Naive thymus-derived CD8-positive, alpha-beta T cell (primary cell): ENCODE measurements around the gene SRPK2. TPM values are rescaled to one million over a fixed set of nuclear protein-coding genes. Genes with fewer than 3 reads are reported as not detected.

Experiments
- ATAC-seq, 2 donors: fragments of 150-1000 bp; cut with Tn5 transposase in 1 of 2; sonication (Bioruptor Pico), chemical (Tn5 transposase) in 1 of 2; 1 replicate in 1 of 2; 2 replicates in 1 of 2; pipeline ENCODE4 v1.10.0; 2021; ENCODE audit warnings: mild to moderate bottlenecking in 2 of 2, moderate library complexity in 2 of 2
- POLR2A ChIA-PET: fragments of 350-600 bp; sonication (Branson Sonifier 250); formaldehyde crosslinking; loops from one replicate; lab custom pipeline; 2021; ENCODE audit warnings: antibody characterized with exemption; lab: Charles Lee
- DNase-seq, 10 donors: peaks; one replicate each; pipeline versions ENCODE4 v3.0.0 to v3.0.0-alpha.2; 2020 to 2022
- H3K27ac Mint-ChIP-seq, 10 donors: one replicate each; pipeline ENCODE4 v1.8.0; 2020 to 2022; ENCODE audit warnings: mild to moderate bottlenecking in 10 of 10, mixed read lengths in 10 of 10, moderate library complexity in 4 of 10, inconsistent platforms in 1 of 10
- H3K27me3 Mint-ChIP-seq, 5 donors: one replicate each; pipeline ENCODE4 v1.8.0; 2021 to 2022; ENCODE audit warnings: mixed read lengths in 5 of 5
- H3K36me3 Mint-ChIP-seq, 3 donors: one replicate each; pipeline ENCODE4 v1.8.0; 2020 to 2022; ENCODE audit warnings: mixed read lengths in 3 of 3, mild to moderate bottlenecking in 2 of 3, inconsistent platforms in 1 of 3
- H3K4me1 Mint-ChIP-seq, 4 donors: one replicate each; pipeline ENCODE4 v1.8.0; 2021 to 2022; ENCODE audit warnings: mixed read lengths in 4 of 4
- H3K4me3 Mint-ChIP-seq, 10 donors: one replicate each; pipeline ENCODE4 v1.8.0; 2020 to 2022; ENCODE audit warnings: mild to moderate bottlenecking in 10 of 10, mixed read lengths in 10 of 10, moderate library complexity in 6 of 10, inconsistent platforms in 1 of 10
- H3K9me3 Mint-ChIP-seq, 9 donors: one replicate each; pipeline ENCODE4 v1.8.0; 2020 to 2022; ENCODE audit warnings: mixed read lengths in 9 of 9, mild to moderate bottlenecking in 3 of 9, inconsistent platforms in 1 of 9, moderate library complexity in 1 of 9
- polyA plus RNA-seq, 3 donors: library from polyadenylated mRNA; unstranded; fragments of 300-500 nt; fragmentation: Illumina TruSeq; gene quantifications; one replicate each; pipeline ENCODE4 v1.2.3, GENCODE V29; 2021
- total RNA-seq, 8 experiments: library from RNA in 2 of 8; stranded (reverse) in 2 of 8; gene quantifications; one replicate each; pipeline ENCODE4 v1.2.3 and lab custom pipeline; 2021 to 2026

SRPK2 gene
- total and polyA plus RNA-seq, 5 experiments from 2014 or later: 39.2 to 47.1 (median 40.4) TPM

DNA sequence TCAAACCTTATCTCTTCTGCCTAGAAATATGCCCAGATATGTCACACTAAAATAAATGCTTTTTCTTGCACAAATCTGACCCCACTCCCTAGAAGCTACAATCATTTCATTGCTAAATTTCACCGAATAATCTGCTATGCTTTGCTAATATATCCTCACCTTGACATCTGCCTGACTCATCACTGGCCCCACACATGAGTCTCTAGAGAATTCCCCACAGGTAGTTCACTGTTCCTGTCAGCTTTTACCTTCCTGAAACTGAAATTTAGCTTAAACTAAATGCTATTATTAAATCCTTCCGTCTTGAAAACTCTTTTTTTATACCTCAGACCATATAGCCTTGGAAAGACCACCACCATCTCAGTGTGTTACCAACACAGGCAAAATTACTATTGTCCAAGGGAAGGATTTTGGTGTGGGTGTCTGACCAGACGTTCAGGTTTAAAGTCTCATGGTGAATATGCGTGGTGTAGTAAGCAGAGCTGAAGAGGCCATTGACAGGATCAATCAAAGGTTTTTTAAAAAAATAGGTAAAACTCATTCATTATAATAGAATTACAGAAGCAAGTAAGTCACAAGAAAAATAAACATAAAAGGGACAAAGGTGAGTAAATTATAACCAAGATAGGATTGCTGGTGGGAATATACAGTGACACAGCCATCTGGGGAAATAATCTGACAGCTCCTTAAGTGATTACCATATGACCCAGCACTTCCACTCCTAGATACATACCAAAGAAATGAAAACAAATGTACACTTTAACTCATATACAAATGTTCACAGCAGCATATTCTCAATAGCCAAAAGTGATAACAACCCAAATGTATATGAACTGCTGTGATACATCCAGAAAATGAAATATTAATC lies 201.2 kb downstream of the SRPK2 start:
- H3K4me1 Mint-ChIP-seq: peaks cover 7 to 34% (median 19%) of the 10 kb centered on the region in 4 donors
- DNase-seq (no peak), ATAC-seq (no peak)
- no peaks in the 10 kb centered on the region for H3K9me3 Mint-ChIP-seq
- peaks cover 0 to 6% (median 0%) of the 10 kb centered on the region in 3 donors for H3K36me3 Mint-ChIP-seq
- H3K4me3 Mint-ChIP-seq: no peak overlapping the region
- no peaks in the 10 kb centered on the region for H3K27me3 Mint-ChIP-seq
- POLR2A ChIA-PET: no interaction called here
- H3K27ac Mint-ChIP-seq: peak overlapping the region in 2 of 10 donors; percentile 5 to 55

- Mint-ChIP-seq H3K27me3 (no peaks in the 10 kb centered on the region), H3K27ac (no peak overlapping the region), H3K4me1 (peaks cover 7 to 29% (median 11%) of the 10 kb centered on the region in 4 donors), H3K9me3 (peaks cover 0 to 6% (median 0%) of the 10 kb centered on the region in 9 donors), H3K4me3 (no peak overlapping the region), H3K36me3 (peaks cover 0 to 12% (median 9%) of the 10 kb centered on the region in 3 donors)
- no peak for ATAC-seq
- DNase-seq: no peak
- POLR2A ChIA-PET: no interaction called here
Measured at GRCh38 chr7:105185290-105186010, 203.3 kb downstream of the SRPK2 start.

GRCh38 chr7:105180002-105180401 lies 208.7 kb downstream of the SRPK2 start:
- no peak overlapping the region for H3K4me3 Mint-ChIP-seq
- peaks cover 4 to 18% (median 11%) of the 10 kb centered on the region in 4 donors for H3K4me1 Mint-ChIP-seq
- POLR2A ChIA-PET: interaction anchor here (0.6 kb wide), 2 partner anchors 128 to 352 kb away, joined by 4 read pairs; no protein-coding TSS in a partner anchor
- H3K36me3 Mint-ChIP-seq: peaks cover 0 to 15% (median 14%) of the 10 kb centered on the region in 3 donors
- ATAC-seq: no peak
- H3K9me3 Mint-ChIP-seq: peaks cover 0 to 12% (median 2%) of the 10 kb centered on the region in 9 donors
- DNase-seq: no peak
- H3K27ac Mint-ChIP-seq: no peak overlapping the region
- no peaks in the 10 kb centered on the region for H3K27me3 Mint-ChIP-seq

DNA sequence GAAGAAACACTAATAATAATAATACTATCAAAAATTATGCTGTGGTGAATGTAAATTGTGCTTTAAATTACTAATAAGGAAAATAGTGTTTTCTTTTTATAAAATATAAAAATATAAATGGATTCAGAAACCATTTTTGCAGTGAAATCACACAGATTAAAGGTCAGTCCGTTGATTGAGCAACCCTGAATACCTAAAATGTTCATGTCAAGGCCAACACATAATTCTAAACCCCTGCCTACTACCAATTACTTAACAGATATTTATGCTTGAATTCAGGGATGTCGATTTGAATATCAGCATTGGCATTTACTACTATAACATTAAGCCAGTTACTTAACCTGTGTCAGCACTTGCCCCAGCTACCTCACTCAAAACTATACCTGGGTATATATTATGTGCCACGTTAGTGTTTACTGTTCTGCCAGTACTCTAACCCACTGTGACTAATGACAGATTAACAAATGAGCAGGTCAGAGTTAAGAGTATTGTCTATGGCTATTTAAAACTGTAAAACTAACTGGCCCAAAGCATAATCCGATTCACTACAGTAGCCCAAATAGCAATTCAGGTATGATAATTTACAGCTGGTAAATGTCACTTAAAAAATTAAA lies 209.7 kb downstream of the SRPK2 start:
- ATAC-seq (no peak), DNase-seq (no peak)
- peaks cover 0 to 15% (median 14%) of the 10 kb centered on the region in 3 donors for H3K36me3 Mint-ChIP-seq
- H3K27me3 Mint-ChIP-seq: no peaks in the 10 kb centered on the region
- H3K4me3 Mint-ChIP-seq: no peak overlapping the region
- peaks cover 0 to 12% (median 2%) of the 10 kb centered on the region in 9 donors for H3K9me3 Mint-ChIP-seq
- POLR2A ChIA-PET: no interaction called here
- no peak overlapping the region for H3K27ac Mint-ChIP-seq
- peaks cover 4 to 23% (median 17%) of the 10 kb centered on the region in 4 donors for H3K4me1 Mint-ChIP-seq

DNA sequence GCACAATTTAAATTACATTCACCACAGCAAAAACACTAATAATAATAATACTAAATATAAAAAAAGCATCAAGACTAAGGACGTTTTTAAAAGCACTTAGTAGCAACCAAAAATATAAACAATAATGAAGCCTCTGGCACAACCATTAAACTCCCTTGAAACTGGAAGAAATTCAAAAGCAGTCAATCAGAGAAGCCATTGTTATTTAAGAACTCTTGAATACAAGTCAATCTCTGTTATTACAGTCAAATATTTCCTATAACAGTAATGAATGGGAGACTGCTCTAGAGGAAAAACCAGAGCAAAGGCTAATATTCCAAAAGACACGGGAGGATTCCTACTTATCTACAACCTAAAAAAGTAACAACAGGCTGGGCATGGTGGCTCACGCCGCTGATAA lies 210.5 kb downstream of the SRPK2 start:
- Mint-ChIP-seq H3K36me3 (peaks cover 0 to 15% (median 14%) of the 10 kb centered on the region in 3 donors), H3K4me3 (no peak overlapping the region), H3K27ac (no peak overlapping the region), H3K9me3 (peaks cover 0 to 12% (median 2%) of the 10 kb centered on the region in 9 donors), H3K4me1 (peaks cover 7 to 27% (median 21%) of the 10 kb centered on the region in 4 donors), H3K27me3 (no peaks in the 10 kb centered on the region)
- no peak for ATAC-seq
- POLR2A ChIA-PET: no interaction called here
- no peak for DNase-seq

DNA sequence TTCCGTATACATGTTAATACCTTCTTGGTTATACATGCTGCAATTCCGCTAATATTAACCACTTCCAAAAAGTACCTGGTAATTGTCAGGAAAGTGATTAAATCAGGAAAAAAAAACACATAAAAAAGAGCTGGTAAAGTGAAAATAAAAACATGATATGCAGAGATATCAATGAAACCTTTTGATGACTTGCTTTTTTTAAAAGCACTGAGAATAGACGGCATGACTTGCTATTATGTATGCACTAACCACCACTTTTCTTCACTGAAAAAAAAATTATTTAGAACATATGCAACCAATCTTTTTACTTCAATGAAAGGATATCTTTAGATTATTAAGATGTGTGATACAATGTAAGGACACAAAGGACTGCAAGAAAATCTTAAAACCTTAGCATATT lies 211.7 kb downstream of the SRPK2 start:
- POLR2A ChIA-PET: interaction anchor here (0.6 kb wide), 1 partner anchor 98 kb away, joined by 7 read pairs; no protein-coding TSS in a partner anchor
- no peak for ATAC-seq
- Mint-ChIP-seq H3K27me3 (no peaks in the 10 kb centered on the region), H3K9me3 (peaks cover 0 to 12% (median 2%) of the 10 kb centered on the region in 9 donors), H3K4me3 (no peak overlapping the region), H3K27ac (no peak overlapping the region), H3K4me1 (peaks cover 9 to 31% (median 23%) of the 10 kb centered on the region in 4 donors), H3K36me3 (peaks cover 0 to 15% (median 14%) of the 10 kb centered on the region in 3 donors)
- DNase-seq: no peak

- no peak for DNase-seq
- Mint-ChIP-seq H3K4me1 (peaks cover 8 to 32% (median 28%) of the 10 kb centered on the region in 4 donors), H3K27ac (peak overlapping the region in 2 of 10 donors; percentile 16 to 39), H3K4me3 (no peak overlapping the region), H3K9me3 (no peaks in the 10 kb centered on the region), H3K36me3 (peaks cover 0 to 7% (median 5%) of the 10 kb centered on the region in 3 donors), H3K27me3 (no peaks in the 10 kb centered on the region)
- no peak for ATAC-seq
- POLR2A ChIA-PET: no interaction called here
Measured at GRCh38 chr7:105173586-105173985, 215.1 kb downstream of the SRPK2 start.

GRCh38 chr7:105164751-105165150 lies 224.0 kb downstream of the SRPK2 start:
- POLR2A ChIA-PET: no interaction called here
- H3K27me3 Mint-ChIP-seq: no peaks in the 10 kb centered on the region
- no peaks in the 10 kb centered on the region for H3K9me3 Mint-ChIP-seq
- DNase-seq: no peak
- no peak for ATAC-seq
- peaks cover 0 to 2% (median 0%) of the 10 kb centered on the region in 4 donors for H3K4me1 Mint-ChIP-seq
- H3K4me3 Mint-ChIP-seq: no peak overlapping the region
- peak overlapping the region in 1 of 10 donors; percentile 71 for H3K27ac Mint-ChIP-seq
- H3K36me3 Mint-ChIP-seq: peaks cover 9 to 73% (median 43%) of the 10 kb centered on the region in 3 donors

GRCh38 chr7:105163718-105164117 lies 225.0 kb downstream of the SRPK2 start:
- Mint-ChIP-seq H3K4me3 (no peak overlapping the region), H3K4me1 (peaks cover 0 to 2% (median 0%) of the 10 kb centered on the region in 4 donors), H3K27ac (no peak overlapping the region), H3K27me3 (no peaks in the 10 kb centered on the region), H3K9me3 (no peaks in the 10 kb centered on the region), H3K36me3 (peaks cover 5 to 71% (median 43%) of the 10 kb centered on the region in 3 donors)
- DNase-seq: no peak
- POLR2A ChIA-PET: no interaction called here
- no peak for ATAC-seq

GRCh38 chr7:105161366-105161765 lies 227.4 kb downstream of the SRPK2 start:
- Mint-ChIP-seq H3K4me1 (peaks cover 0 to 8% (median 0%) of the 10 kb centered on the region in 4 donors), H3K27me3 (no peaks in the 10 kb centered on the region), H3K27ac (peak overlapping the region in 1 of 10 donors; percentile 41), H3K9me3 (no peaks in the 10 kb centered on the region), H3K4me3 (no peak overlapping the region), H3K36me3 (peaks cover 0 to 71% (median 27%) of the 10 kb centered on the region in 3 donors)
- DNase-seq: no peak
- POLR2A ChIA-PET: no interaction called here
- ATAC-seq: no peak

DNA sequence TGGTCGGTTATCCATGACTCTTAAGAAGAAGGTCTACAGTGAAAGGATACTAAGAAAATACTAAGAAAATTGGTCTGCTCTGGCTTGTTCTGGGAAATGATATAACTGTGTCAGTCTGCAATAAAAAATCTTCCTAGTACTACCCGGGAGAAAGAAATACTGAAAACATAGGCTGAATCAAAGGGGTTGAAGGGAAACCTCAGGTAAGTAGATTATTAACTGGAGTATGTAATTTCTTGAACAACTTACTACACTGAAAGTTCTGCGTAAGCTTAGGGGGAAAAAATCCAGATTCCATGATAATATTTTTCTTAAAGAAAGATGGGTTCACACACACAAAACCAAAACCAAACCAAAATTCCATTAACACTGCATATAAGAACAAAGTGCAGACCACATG lies 231.4 kb downstream of the SRPK2 start:
- H3K27me3 Mint-ChIP-seq: no peaks in the 10 kb centered on the region
- POLR2A ChIA-PET: no interaction called here
- ATAC-seq (no peak), DNase-seq (no peak)
- peaks cover 0 to 9% (median 2%) of the 10 kb centered on the region in 4 donors for H3K4me1 Mint-ChIP-seq
- H3K9me3 Mint-ChIP-seq: no peaks in the 10 kb centered on the region
- peaks cover 0 to 53% (median 8%) of the 10 kb centered on the region in 3 donors for H3K36me3 Mint-ChIP-seq
- H3K4me3 Mint-ChIP-seq: no peak overlapping the region
- H3K27ac Mint-ChIP-seq: peak overlapping the region in 3 of 10 donors; percentile 1 to 61 (median 20)

GRCh38 chr7:105156731-105157130 lies 232.0 kb downstream of the SRPK2 start:
- no peaks in the 10 kb centered on the region for H3K9me3 Mint-ChIP-seq
- DNase-seq (no peak), ATAC-seq (no peak)
- H3K4me3 Mint-ChIP-seq: no peak overlapping the region
- peaks cover 0 to 52% (median 8%) of the 10 kb centered on the region in 3 donors for H3K36me3 Mint-ChIP-seq
- peak overlapping the region in 3 of 10 donors; percentile 15 to 61 (median 20) for H3K27ac Mint-ChIP-seq
- H3K27me3 Mint-ChIP-seq: no peaks in the 10 kb centered on the region
- peaks cover 0 to 9% (median 2%) of the 10 kb centered on the region in 4 donors for H3K4me1 Mint-ChIP-seq
- POLR2A ChIA-PET: no interaction called here
